ENCODE measurements around the gene INTS11.

The INTS11 gene

DNA sequence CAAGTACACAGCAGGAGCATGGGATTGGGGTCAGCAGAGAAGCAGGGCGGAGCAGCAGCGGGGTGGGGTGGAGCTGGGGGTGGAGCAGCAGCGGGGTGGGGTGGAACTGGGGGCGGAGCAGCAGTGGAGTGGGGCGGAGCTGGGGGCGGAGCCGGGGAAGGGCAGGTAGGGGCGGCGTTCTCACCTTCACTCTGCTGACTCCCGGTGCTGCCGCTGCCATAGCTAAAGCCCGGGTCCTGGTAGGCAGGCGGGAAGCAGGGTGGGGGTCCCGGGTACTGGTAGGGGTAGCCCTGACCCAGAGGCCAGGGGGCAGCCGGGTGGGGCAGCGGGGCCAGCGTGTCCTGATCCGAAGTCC, 13.3 kb upstream of the INTS11 start:
- Histone ChIP-seq H3K27me3 (ENCODE audit: control insufficient read depth, low read length) (no peaks in the 10 kb centered on the region), H3K4me3 (ENCODE audit: low read length) (no peak overlapping the region), H3F3A (ENCODE audit: control insufficient read depth, insufficient read depth) (no peaks in the 10 kb centered on the region), H3K4me2 (ENCODE audit: low read length) (no peak overlapping the region), H3K36me3 (ENCODE audit: control insufficient read depth, low read length) (peaks cover 29% of the 10 kb centered on the region), H3K9me2 (replicated peaks; ENCODE audit: control insufficient read depth, low read length) (no peaks in the 10 kb centered on the region), H4K20me1 (ENCODE audit: control insufficient read depth, insufficient read depth, low read depth, low read length) (peaks cover 5% of the 10 kb centered on the region; the same call in 1 of the 2 replicates), H3K79me2 (ENCODE audit: control insufficient read depth, low read length) (no peaks in the 10 kb centered on the region), H3K27ac (ENCODE audit: low read depth, low read length) (no peak overlapping the region), H3K4me1 (ENCODE audit: control insufficient read depth, low read length) (no peaks in the 10 kb centered on the region), H3K9me3 (ENCODE audit: control insufficient read depth, insufficient read depth, low read length) (peaks cover 5% of the 10 kb centered on the region; the same call in 1 of the 2 replicates)
- TF ChIP-seq, protein P1, sequence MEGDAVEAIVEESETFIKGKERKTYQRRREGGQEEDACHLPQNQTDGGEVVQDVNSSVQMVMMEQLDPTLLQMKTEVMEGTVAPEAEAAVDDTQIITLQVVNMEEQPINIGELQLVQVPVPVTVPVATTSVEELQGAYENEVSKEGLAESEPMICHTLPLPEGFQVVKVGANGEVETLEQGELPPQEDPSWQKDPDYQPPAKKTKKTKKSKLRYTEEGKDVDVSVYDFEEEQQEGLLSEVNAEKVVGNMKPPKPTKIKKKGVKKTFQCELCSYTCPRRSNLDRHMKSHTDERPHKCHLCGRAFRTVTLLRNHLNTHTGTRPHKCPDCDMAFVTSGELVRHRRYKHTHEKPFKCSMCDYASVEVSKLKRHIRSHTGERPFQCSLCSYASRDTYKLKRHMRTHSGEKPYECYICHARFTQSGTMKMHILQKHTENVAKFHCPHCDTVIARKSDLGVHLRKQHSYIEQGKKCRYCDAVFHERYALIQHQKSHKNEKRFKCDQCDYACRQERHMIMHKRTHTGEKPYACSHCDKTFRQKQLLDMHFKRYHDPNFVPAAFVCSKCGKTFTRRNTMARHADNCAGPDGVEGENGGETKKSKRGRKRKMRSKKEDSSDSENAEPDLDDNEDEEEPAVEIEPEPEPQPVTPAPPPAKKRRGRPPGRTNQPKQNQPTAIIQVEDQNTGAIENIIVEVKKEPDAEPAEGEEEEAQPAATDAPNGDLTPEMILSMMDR (IDR thresholded peaks at IDR 0.05; ENCODE audit: low read depth, low read length, poor library complexity, severe bottlenecking) = no peak
- TF ChIP-seq EZH2phosphoT487 (IDR thresholded peaks at IDR 0.05; ENCODE audit: borderline replicate concordance, low read length) = no peak

DNA sequence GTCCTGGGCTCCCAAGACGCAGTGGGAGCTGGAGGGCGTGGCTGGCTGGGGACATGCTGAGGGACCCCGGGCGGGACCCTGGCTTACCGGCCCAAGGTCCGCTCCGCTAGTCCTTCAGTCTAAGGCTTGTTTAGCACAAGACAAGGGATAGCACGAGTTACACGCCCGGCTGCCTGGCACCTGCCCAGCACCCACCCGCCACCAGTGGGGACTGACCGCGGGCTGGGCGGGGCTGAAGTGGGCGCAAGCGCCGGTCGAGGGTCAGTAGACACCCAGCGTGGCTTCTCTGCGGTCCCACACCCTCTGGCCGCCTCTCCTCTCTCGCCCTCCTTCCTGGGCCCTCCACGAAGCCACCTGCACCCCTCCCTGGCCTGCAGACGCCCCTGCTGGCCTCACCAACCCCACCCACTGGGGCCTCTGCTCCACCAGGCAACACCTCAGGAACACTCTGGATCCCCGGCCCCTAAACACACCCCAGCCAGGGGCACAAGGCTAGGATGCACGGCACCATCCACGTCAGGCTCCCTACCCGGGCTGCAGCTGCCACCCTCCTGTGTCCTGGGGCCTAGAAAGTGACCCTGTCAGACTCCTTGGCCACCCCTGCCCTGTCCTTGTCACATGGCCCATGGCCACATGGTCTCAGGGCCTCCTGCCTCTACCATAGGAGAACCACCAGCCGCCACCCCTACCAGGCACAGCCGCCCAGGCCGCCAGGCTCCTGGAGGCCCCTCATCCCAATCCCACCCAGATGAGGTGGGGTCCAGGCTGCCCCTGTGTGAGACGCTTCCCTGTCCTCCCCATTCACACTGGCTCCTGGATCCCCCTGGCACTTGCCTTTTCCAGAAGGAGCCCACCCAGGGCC, 12.7 kb upstream of the INTS11 start:
- peaks cover 5% of the 10 kb centered on the region; the same call in 1 of the 2 replicates for H4K20me1 ChIP-seq (ENCODE audit: control insufficient read depth, insufficient read depth, low read depth, low read length)
- no peak for TF ChIP-seq EZH2phosphoT487 (IDR thresholded peaks at IDR 0.05; ENCODE audit: borderline replicate concordance, low read length)
- TF ChIP-seq, protein P1 (IDR thresholded peaks at IDR 0.05; ENCODE audit: low read depth, low read length, poor library complexity, severe bottlenecking) = no peak
- H3K4me3 ChIP-seq (ENCODE audit: low read length) = no peak overlapping the region
- peaks cover 27% of the 10 kb centered on the region for H3K36me3 ChIP-seq (ENCODE audit: control insufficient read depth, low read length)
- no peaks in the 10 kb centered on the region for H3K9me2 ChIP-seq (replicated peaks; ENCODE audit: control insufficient read depth, low read length)
- no peaks in the 10 kb centered on the region for H3K79me2 ChIP-seq (ENCODE audit: control insufficient read depth, low read length)
- H3F3A ChIP-seq (ENCODE audit: control insufficient read depth, insufficient read depth) = no peaks in the 10 kb centered on the region
- no peaks in the 10 kb centered on the region for H3K27me3 ChIP-seq (ENCODE audit: control insufficient read depth, low read length)
- H3K9me3 ChIP-seq (ENCODE audit: control insufficient read depth, insufficient read depth, low read length) = peaks cover 5% of the 10 kb centered on the region; the same call in 1 of the 2 replicates
- no peaks in the 10 kb centered on the region for H3K4me1 ChIP-seq (ENCODE audit: control insufficient read depth, low read length)
- no peak overlapping the region for H3K27ac ChIP-seq (ENCODE audit: low read depth, low read length)
- H3K4me2 ChIP-seq (ENCODE audit: low read length) = no peak overlapping the region

DNA sequence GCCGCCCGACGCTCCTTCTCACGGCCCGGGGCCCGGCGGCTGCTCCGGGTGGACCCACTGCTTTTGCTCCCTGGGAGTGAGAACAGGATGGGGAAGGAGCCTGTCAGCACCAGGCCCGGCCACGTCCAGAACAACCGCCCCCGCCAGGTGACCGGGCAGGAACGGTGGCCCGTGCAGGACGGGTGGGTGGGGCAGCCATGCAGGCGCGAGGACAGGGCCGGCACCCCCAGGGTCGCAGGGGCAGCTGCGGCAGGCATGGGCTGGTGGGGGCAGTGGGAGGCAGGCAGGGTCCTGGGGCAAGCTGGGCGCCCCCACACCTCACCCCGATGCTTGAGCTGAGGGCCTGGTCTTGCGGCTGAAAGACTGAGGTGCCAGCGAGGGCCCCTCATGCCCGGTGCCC, 12.0 kb upstream of the INTS11 start:
- TF ChIP-seq EZH2phosphoT487 (IDR thresholded peaks at IDR 0.05; ENCODE audit: borderline replicate concordance, low read length) = no peak
- TF ChIP-seq, protein P1 (IDR thresholded peaks at IDR 0.05; ENCODE audit: low read depth, low read length, poor library complexity, severe bottlenecking) = no peak
- H3K9me2 ChIP-seq (replicated peaks; ENCODE audit: control insufficient read depth, low read length) = no peaks in the 10 kb centered on the region
- H3K4me1 ChIP-seq (ENCODE audit: control insufficient read depth, low read length) = no peaks in the 10 kb centered on the region
- no peaks in the 10 kb centered on the region for H3F3A ChIP-seq (ENCODE audit: control insufficient read depth, insufficient read depth)
- no peaks in the 10 kb centered on the region for H3K27me3 ChIP-seq (ENCODE audit: control insufficient read depth, low read length)
- H3K9me3 ChIP-seq (ENCODE audit: control insufficient read depth, insufficient read depth, low read length) = peaks cover 4% of the 10 kb centered on the region; the same call in 1 of the 2 replicates
- no peaks in the 10 kb centered on the region for H3K79me2 ChIP-seq (ENCODE audit: control insufficient read depth, low read length)
- H3K4me3 ChIP-seq (ENCODE audit: low read length) = no peak overlapping the region
- H3K4me2 ChIP-seq (ENCODE audit: low read length) = no peak overlapping the region
- H3K36me3 ChIP-seq (ENCODE audit: control insufficient read depth, low read length) = peaks cover 23% of the 10 kb centered on the region
- H3K27ac ChIP-seq (ENCODE audit: low read depth, low read length) = no peak overlapping the region
- H4K20me1 ChIP-seq (ENCODE audit: control insufficient read depth, insufficient read depth, low read depth, low read length) = peaks cover 5% of the 10 kb centered on the region; the same call in 1 of the 2 replicates
